ENCODE data around the gene ZNF333.

DNA sequence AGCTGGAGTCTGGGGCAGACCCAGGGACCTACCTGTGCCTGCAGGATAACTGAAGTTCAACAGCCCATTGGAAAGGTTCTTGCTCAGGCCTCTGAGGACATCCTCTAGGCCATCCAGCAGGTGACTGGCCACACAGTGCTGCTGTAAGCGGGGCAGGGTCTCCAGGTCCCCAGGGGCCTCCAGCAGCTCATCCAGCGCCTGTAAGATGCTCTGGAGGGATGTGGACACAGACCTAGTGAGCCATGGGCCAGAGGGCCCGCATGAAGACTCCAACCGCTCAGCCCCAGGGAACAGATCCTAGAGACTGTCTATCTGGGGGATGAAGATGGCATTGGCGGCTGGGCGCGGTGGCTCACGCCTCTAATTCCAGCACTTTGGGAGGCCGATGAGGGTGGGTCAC is 74.6 kb downstream of the ZNF333 start:
- TF ChIP-seq, protein P1, sequence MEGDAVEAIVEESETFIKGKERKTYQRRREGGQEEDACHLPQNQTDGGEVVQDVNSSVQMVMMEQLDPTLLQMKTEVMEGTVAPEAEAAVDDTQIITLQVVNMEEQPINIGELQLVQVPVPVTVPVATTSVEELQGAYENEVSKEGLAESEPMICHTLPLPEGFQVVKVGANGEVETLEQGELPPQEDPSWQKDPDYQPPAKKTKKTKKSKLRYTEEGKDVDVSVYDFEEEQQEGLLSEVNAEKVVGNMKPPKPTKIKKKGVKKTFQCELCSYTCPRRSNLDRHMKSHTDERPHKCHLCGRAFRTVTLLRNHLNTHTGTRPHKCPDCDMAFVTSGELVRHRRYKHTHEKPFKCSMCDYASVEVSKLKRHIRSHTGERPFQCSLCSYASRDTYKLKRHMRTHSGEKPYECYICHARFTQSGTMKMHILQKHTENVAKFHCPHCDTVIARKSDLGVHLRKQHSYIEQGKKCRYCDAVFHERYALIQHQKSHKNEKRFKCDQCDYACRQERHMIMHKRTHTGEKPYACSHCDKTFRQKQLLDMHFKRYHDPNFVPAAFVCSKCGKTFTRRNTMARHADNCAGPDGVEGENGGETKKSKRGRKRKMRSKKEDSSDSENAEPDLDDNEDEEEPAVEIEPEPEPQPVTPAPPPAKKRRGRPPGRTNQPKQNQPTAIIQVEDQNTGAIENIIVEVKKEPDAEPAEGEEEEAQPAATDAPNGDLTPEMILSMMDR (IDR thresholded peaks at IDR 0.05) = no peak
- TF ChIP-seq POLR2A (IDR thresholded peaks at IDR 0.05) (no peak), POLR2AphosphoS5 (IDR thresholded peaks at IDR 0.05) (no peak)
